Tibial nerve (tissue), 4 donors: ENCODE measurements around the gene COQ10B. TPM values are rescaled to one million over a fixed set of nuclear protein-coding genes. Genes with fewer than 3 reads are reported as not detected.

Experiments
- DNase-seq, 2 donors: peaks; one replicate each; pipeline ENCODE4 v3.0.0-alpha.2; 2019; ENCODE audit warnings: low spot score in 2 of 2
- H3K27ac ChIP-seq, 4 donors: fragments of 200-600 bp; sonication (generic) in 3 of 4; one replicate each; pipeline ENCODE4 v1.5.1; 2017 to 2019; ENCODE audit warnings: mild to moderate bottlenecking in 1 of 4
- H3K27me3 ChIP-seq, 2 donors: fragments of 200-600 bp; sonication (generic) in 1 of 2; one replicate each; pipeline versions ENCODE4 v1.5.1 to v1.6.0; 2017 to 2019
- H3K36me3 ChIP-seq, 3 donors: fragments of 200-600 bp; sonication (generic); one replicate each; pipeline ENCODE4 v1.5.1; 2018 to 2019
- H3K4me1 ChIP-seq, 4 donors: fragments of 200-600 bp; sonication (generic) in 3 of 4; one replicate each; pipeline ENCODE4 v1.5.1; 2017 to 2019
- H3K4me3 ChIP-seq, 4 donors: fragments of 200-600 bp; sonication (generic) in 3 of 4; one replicate each; pipeline ENCODE4 v1.5.1; 2017 to 2019; ENCODE audit warnings: mild to moderate bottlenecking in 1 of 4, moderate library complexity in 1 of 4
- H3K9me3 ChIP-seq, 4 donors: fragments of 200-600 bp; sonication (generic) in 3 of 4; one replicate each; pipeline ENCODE4 v1.5.1; 2017 to 2019
- EP300 ChIP-seq, 2 donors: sonication (generic); formaldehyde crosslinking; IDR thresholded peaks; one replicate each; pipeline ENCODE4 v1.6.1; 2017; ENCODE audit warnings: antibody characterized with exemption in 2 of 2, mild to moderate bottlenecking in 1 of 2
- POLR2A ChIP-seq, 2 donors: fragments of 450-650 bp; IDR thresholded peaks; one replicate each; pipeline ENCODE4 v1.6.1; 2017; ENCODE audit warnings: antibody characterized with exemption in 2 of 2, mild to moderate bottlenecking in 2 of 2, moderate library complexity in 2 of 2
- WGBS, 2 donors: methylation state at CpG; one replicate each; pipeline ENCODE4 v1.1.5; 2018; 5-methylcytosine and 5-hydroxymethylcytosine counted together
- total RNA-seq, 4 donors: library from RNA; depleted of rRNA; stranded (reverse); fragments of >200 nt; gene quantifications; one replicate each; pipeline ENCODE4 v1.1.0, GENCODE V29; 2016
- TF ChIP-seq, protein P1 (sequence below), 5 experiments: fragments of 200-600 bp in 3 of 5; fragments of 450-650 bp in 2 of 5; sonication (generic) in 3 of 5; IDR thresholded peaks; one replicate each; pipeline ENCODE4 v1.5.1; 2016 to 2019; ENCODE audit warnings: antibody characterized with exemption in 5 of 5, mild to moderate bottlenecking in 3 of 5, moderate library complexity in 2 of 5

COQ10B gene
- total RNA-seq, 4 donors from 2014 or later: 17.8 to 21.0 (median 19.1) TPM

DNA sequence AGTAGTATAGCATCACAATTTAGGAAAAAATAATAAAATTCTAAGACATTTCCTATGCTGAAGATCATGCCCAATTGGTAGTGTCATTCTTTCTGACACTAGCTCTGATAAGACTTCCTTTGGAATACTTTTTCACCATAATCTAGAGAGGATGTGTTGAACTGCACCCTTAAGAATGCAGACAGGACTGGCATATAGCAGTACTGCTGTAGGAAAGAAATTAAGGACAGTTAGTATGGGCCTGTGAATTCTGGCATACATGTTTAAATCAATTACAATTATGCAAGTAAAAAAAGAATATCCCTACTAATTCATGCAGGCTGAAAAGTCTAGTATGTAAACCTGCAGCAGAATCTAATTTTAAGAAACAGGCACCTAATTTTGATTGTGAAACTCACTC lies 33.9 kb upstream of the COQ10B start:
- Histone ChIP-seq H3K9me3 (no peaks in the 10 kb centered on the region), H3K4me1 (peaks cover 0 to 52% (median 4%) of the 10 kb centered on the region in 4 donors), H3K36me3 (peaks cover 0 to 91% (median 9%) of the 10 kb centered on the region in 3 donors), H3K4me3 (no peak overlapping the region), H3K27me3 (no peaks in the 10 kb centered on the region), H3K27ac (no peak overlapping the region)
- no peak for DNase-seq
- no peak for TF ChIP-seq POLR2A (IDR thresholded peaks at IDR 0.05)
- no peak for TF ChIP-seq EP300 (IDR thresholded peaks at IDR 0.05)
- TF ChIP-seq, protein P1, sequence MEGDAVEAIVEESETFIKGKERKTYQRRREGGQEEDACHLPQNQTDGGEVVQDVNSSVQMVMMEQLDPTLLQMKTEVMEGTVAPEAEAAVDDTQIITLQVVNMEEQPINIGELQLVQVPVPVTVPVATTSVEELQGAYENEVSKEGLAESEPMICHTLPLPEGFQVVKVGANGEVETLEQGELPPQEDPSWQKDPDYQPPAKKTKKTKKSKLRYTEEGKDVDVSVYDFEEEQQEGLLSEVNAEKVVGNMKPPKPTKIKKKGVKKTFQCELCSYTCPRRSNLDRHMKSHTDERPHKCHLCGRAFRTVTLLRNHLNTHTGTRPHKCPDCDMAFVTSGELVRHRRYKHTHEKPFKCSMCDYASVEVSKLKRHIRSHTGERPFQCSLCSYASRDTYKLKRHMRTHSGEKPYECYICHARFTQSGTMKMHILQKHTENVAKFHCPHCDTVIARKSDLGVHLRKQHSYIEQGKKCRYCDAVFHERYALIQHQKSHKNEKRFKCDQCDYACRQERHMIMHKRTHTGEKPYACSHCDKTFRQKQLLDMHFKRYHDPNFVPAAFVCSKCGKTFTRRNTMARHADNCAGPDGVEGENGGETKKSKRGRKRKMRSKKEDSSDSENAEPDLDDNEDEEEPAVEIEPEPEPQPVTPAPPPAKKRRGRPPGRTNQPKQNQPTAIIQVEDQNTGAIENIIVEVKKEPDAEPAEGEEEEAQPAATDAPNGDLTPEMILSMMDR (IDR thresholded peaks at IDR 0.05): no peak

DNA sequence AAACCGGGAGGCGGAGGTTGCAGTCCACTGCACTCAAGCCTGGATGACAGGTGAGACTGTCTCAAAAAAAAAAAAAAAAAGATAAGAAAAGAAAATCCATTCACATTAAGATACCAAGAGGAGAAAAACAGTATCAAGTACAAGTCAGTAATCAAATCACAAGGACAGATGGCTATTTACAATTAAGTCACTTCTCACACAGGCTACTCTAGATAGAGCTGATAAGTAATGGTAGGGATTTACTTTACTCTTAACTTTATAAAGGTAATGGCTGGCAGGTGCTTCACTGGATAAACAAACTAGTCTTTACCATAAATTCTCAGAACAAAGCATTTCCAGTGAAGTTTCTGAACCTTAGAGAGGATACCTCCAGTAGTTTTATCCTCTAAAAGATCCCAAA lies 30.0 kb upstream of the COQ10B start:
- no peak overlapping the region for H3K27ac ChIP-seq
- no peaks in the 10 kb centered on the region for H3K27me3 ChIP-seq
- peaks cover 0 to 52% (median 0%) of the 10 kb centered on the region in 3 donors for H3K36me3 ChIP-seq
- peaks cover 0 to 91% (median 30%) of the 10 kb centered on the region in 4 donors for H3K4me1 ChIP-seq
- no peaks in the 10 kb centered on the region for H3K9me3 ChIP-seq
- TF ChIP-seq EP300 (IDR thresholded peaks at IDR 0.05) (no peak), POLR2A (IDR thresholded peaks at IDR 0.05) (no peak)
- TF ChIP-seq, protein P1 (IDR thresholded peaks at IDR 0.05): no peak
- no peak for DNase-seq
- WGBS, 2 donors: 88 to 95% methylated on average over 2 of the region's 2 CpGs
- H3K4me3 ChIP-seq: no peak overlapping the region

DNA sequence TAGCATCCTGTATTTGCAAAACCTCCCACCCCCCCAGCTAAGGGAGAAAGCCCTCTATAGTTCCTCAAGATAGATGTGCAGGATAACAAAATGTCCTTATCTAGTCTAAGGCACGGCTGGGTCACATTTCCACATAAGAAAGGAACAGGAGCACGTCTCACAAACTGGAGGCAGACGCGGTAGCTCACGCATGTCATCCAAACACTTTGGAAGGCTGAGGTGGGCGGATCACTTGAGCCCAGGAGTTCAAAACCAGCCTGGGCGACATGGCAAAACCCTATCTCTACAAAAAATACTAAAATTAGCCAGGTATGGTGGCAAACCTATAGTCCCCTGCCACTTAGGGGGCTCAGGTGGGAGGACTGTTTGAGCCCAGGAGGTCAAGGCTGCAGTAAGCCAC lies 27.8 kb upstream of the COQ10B start:
- no peak for DNase-seq
- Histone ChIP-seq H3K4me3 (no peak overlapping the region), H3K27ac (no peak overlapping the region), H3K9me3 (no peaks in the 10 kb centered on the region), H3K36me3 (peaks cover 0 to 30% (median 0%) of the 10 kb centered on the region in 3 donors), H3K27me3 (no peaks in the 10 kb centered on the region), H3K4me1 (peaks cover 0 to 97% (median 38%) of the 10 kb centered on the region in 4 donors)
- no peak for TF ChIP-seq POLR2A (IDR thresholded peaks at IDR 0.05)
- TF ChIP-seq EP300 (IDR thresholded peaks at IDR 0.05): no peak
- TF ChIP-seq, protein P1 (IDR thresholded peaks at IDR 0.05): no peak
- WGBS, 2 donors: 32 to 54% methylated on average over 7 of the region's 7 CpGs

DNA sequence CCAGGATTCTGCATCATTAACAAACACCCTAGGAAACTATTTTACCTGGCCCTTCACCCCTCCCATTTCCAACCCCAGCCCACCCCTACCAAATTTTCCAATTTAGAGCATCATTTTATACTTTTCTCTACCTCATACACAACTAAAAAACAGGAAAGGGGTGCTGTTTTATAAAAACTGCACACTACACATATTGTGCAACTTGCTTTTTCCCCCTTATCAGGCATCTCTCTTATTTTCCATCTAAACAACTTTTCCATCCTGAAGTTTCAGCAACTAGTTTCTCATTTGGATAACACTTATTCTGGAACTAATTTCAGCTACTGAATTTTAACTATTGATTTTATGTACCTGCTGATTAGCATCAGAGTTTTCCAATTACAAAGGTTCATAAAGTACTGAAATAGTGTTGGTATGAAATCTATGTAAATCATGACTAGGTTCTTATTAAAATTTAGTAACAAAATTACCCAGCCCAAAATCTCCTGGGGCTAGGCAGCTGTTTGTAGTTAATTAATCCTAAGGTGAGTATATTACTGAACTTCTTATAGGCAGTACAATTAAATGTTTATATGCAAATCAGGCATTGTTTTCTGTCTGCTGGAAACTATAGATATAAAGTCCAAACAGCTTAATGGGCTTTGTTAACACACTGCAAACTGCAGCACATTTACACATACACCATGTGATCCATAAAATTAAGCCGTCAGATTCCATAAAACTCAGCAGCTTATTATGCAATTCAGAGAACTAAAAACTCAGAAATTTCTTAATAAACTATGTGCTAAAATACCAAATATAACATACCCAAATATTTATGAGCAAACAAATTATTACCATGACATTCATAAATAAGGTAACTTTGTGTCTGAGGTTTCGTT lies 26.4 kb upstream of the COQ10B start:
- no peak for DNase-seq
- Histone ChIP-seq H3K9me3 (no peaks in the 10 kb centered on the region), H3K27me3 (no peaks in the 10 kb centered on the region), H3K4me3 (no peak overlapping the region), H3K4me1 (peaks cover 0 to 99% (median 48%) of the 10 kb centered on the region in 4 donors), H3K27ac (peak overlapping the region in 1 of 4 donors; percentile 8), H3K36me3 (peaks cover 0 to 17% (median 0%) of the 10 kb centered on the region in 3 donors)
- 47 to 54% methylated on average over 2 of the region's 2 CpGs for WGBS, 2 donors
- TF ChIP-seq, protein P1 (IDR thresholded peaks at IDR 0.05): no peak
- TF ChIP-seq POLR2A (IDR thresholded peaks at IDR 0.05) (no peak), EP300 (IDR thresholded peaks at IDR 0.05) (no peak)

DNA sequence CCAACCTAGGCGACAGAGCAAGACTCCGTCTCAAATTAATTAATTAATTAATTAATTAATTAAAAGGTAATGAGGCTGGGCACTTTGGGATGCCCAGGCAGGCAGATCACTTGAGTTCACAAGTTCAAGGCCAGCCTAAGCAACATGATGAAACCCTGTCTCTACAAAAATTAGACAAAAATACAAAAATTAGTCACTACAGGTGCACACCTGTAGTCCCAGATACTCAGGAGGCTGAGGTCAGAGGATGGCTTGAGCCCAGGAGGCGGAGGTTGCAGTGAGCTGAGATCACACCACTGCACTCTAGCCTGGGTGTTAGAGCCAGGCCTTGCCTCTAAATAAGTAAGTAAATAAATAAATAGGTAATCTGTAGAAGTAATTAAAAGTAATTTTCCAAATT lies 25.4 kb upstream of the COQ10B start:
- Histone ChIP-seq H3K36me3 (peaks cover 0 to 7% (median 0%) of the 10 kb centered on the region in 3 donors), H3K4me3 (no peak overlapping the region), H3K9me3 (no peaks in the 10 kb centered on the region), H3K27ac (no peak overlapping the region), H3K27me3 (no peaks in the 10 kb centered on the region), H3K4me1 (peaks cover 0 to 99% (median 58%) of the 10 kb centered on the region in 4 donors)
- WGBS, 2 donors: 92 to 95% methylated on average over 3 of the region's 3 CpGs
- DNase-seq: no peak
- TF ChIP-seq EP300 (IDR thresholded peaks at IDR 0.05): no peak
- TF ChIP-seq, protein P1 (IDR thresholded peaks at IDR 0.05): no peak
- TF ChIP-seq POLR2A (IDR thresholded peaks at IDR 0.05): no peak
